Colonic mucosa (tissue), 4 donors: Measurements from ENCODE around the gene PTMA. TPM values are rescaled to one million over a fixed set of nuclear protein-coding genes. Genes with fewer than 3 reads are reported as not detected.

Source experiments
- DNase-seq: peaks from one replicate; pipeline ENCODE4 v3.0.0-alpha.2; 2020
- H3K27ac ChIP-seq: fragments of 200-600 bp; one replicate; pipeline ENCODE4 v1.8.0; 2021
- H3K27me3 ChIP-seq: fragments of 200-600 bp; one replicate; pipeline ENCODE4 v1.8.0; 2021
- H3K36me3 ChIP-seq: fragments of 200-600 bp; one replicate; pipeline ENCODE4 v1.8.0; 2021
- H3K4me1 ChIP-seq: fragments of 200-600 bp; one replicate; pipeline ENCODE4 v1.8.0; 2021; ENCODE audit warnings: mild to moderate bottlenecking
- H3K4me3 ChIP-seq: fragments of 200-600 bp; one replicate; pipeline ENCODE4 v1.8.0; 2021
- H3K9ac ChIP-seq, 2 donors: one replicate each; pipeline ENCODE4 v1.7.0; 2013; ENCODE audit warnings: control low read depth in 2 of 2, low read depth in 2 of 2, low read length in 2 of 2
- H3K9me3 ChIP-seq: fragments of 200-600 bp; one replicate; pipeline ENCODE4 v1.8.0; 2021
- intact Hi-C: fragments of 100-400 bp; cut with DNase I; formaldehyde crosslinking; loops from one replicate; pipeline ENCODE4 v1.14.1; 2022
- total RNA-seq, 2 donors: library from RNA; stranded (reverse); fragmentation: NEBNext Ultra II Directional in 1 of 2; extraction: Animal tissue kit (Norgen Biotek cat#: 25700) in 1 of 2; gene quantifications; one replicate each; pipeline ENCODE4 v1.2.1, GENCODE V29; 2021
- TF ChIP-seq, protein P1 (sequence below): fragments of 200-600 bp; IDR thresholded peaks from one replicate; pipeline ENCODE4 v1.8.0; 2022; ENCODE audit warnings: antibody characterized with exemption, mild to moderate bottlenecking
- donor health status: healthy.
- donor health status: DM: no; HTN: no; CAD: no.
- donor health status: DM: no; HTN: no; CAD: no.

Gene PTMA
- total RNA-seq, 2 donors from 2014 or later, result 1,195 to 1,836 TPM

DNA sequence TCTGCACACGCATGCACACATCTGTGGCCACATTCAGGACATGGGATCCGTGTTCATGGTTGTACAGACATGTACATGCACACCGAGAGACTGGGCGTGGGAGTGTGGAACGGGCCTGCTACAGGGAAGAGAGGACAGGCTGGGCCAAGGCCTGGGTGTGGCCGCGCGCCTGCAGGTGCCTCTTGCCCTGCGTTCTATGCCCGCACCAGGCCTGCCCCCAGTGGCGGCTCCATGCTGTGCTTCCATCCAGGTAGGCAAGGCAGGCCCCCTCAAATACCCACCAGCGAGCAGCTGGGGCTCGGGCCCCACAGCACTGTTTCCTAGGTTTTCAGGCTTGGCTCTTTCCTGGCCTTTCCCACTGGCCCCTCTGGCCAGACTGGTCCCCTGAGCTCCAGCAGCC lies 15.5 kb upstream of the PTMA start:
- Histone ChIP-seq H3K36me3 (no peaks in the 10 kb centered on the region), H3K4me3 (no peak overlapping the region), H3K9ac (peak overlapping the region in 1 of 2 donors; percentile 1), H3K4me1 (no peaks in the 10 kb centered on the region), H3K27ac (no peak overlapping the region), H3K27me3 (no peaks in the 10 kb centered on the region), H3K9me3 (no peaks in the 10 kb centered on the region)
- intact Hi-C loops, result no loop called here
- TF ChIP-seq, protein P1, sequence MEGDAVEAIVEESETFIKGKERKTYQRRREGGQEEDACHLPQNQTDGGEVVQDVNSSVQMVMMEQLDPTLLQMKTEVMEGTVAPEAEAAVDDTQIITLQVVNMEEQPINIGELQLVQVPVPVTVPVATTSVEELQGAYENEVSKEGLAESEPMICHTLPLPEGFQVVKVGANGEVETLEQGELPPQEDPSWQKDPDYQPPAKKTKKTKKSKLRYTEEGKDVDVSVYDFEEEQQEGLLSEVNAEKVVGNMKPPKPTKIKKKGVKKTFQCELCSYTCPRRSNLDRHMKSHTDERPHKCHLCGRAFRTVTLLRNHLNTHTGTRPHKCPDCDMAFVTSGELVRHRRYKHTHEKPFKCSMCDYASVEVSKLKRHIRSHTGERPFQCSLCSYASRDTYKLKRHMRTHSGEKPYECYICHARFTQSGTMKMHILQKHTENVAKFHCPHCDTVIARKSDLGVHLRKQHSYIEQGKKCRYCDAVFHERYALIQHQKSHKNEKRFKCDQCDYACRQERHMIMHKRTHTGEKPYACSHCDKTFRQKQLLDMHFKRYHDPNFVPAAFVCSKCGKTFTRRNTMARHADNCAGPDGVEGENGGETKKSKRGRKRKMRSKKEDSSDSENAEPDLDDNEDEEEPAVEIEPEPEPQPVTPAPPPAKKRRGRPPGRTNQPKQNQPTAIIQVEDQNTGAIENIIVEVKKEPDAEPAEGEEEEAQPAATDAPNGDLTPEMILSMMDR, result peak; percentile 41
- DNase-seq, result peak; percentile 76

DNA sequence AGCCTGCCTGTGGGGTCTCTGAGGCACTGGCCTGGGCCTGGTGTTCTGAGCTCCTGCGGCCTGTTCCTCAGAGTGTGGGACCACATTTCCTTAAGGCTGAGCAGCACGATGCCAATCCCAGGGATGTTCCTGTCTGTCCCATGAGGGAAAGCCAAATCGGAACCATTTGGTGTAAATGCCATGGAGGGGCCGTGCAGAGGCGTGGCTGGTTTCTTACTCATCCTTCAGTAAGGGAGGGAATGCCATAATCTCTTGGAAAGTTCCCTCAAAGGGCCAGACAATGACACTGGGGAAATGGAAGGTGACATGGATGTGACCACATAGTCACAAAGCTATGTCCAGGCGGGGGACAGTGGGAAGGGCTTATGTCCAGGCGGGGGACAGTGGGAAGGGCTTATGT lies 14.4 kb upstream of the PTMA start:
- TF ChIP-seq, protein P1, result no peak
- Histone ChIP-seq H3K36me3 (no peaks in the 10 kb centered on the region), H3K27me3 (no peaks in the 10 kb centered on the region), H3K4me1 (no peaks in the 10 kb centered on the region), H3K27ac (no peak overlapping the region), H3K4me3 (no peak overlapping the region), H3K9me3 (no peaks in the 10 kb centered on the region), H3K9ac (no peak overlapping the region)
- intact Hi-C loops, result no loop called here
- DNase-seq, result no peak

DNA sequence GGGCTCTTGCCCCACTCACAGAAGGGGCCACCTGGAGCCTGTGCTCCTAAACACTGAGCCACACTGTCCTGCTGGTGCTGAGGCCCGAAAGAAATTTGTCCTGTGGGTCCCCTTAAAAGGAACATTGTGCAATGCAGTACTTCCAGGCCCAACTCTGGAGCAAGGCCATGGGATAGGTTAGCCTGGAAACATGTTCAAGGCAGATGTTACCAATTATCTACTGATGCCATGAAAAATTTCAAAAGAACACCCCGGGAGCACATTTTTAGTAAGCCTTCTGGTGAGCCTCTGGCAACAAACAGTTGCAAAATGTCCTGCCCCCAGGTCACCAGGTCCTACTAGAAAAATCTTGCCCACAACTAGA lies 12.3 kb upstream of the PTMA start:
- TF ChIP-seq, protein P1, result no peak
- H3K36me3 ChIP-seq, result no peaks in the 10 kb centered on the region
- no peaks in the 10 kb centered on the region for H3K9me3 ChIP-seq
- H3K27ac ChIP-seq, result no peak overlapping the region
- intact Hi-C loops, result no loop called here
- DNase-seq, result no peak
- H3K4me3 ChIP-seq, result no peak overlapping the region
- no peaks in the 10 kb centered on the region for H3K4me1 ChIP-seq
- no peaks in the 10 kb centered on the region for H3K27me3 ChIP-seq
- H3K9ac ChIP-seq, result no peak overlapping the region

DNA sequence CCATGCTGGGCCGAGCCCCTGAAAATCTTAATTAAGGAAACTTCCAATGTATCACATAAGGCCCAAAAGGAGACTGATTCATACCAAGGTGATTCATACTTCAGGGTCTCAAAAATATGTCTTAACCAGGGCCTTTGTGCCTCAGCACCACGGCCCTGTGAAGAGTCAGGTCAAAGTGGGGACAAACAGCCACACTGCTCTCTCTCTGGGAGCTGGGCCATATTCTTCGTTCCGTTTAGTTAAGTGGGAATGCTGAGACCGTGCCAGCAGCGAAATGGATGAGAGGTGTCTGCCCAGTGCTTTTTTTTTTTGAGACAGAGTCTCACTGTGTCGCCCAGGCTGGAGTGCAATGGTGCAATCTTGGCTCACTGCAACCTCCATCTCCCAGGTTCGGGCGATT lies 9.3 kb upstream of the PTMA start:
- no peak for DNase-seq
- Histone ChIP-seq H3K27ac (no peak overlapping the region), H3K4me3 (no peak overlapping the region), H3K9me3 (no peaks in the 10 kb centered on the region), H3K9ac (no peak overlapping the region), H3K36me3 (no peaks in the 10 kb centered on the region), H3K27me3 (no peaks in the 10 kb centered on the region), H3K4me1 (no peaks in the 10 kb centered on the region)
- intact Hi-C loops, result no loop called here
- TF ChIP-seq, protein P1, result no peak

DNA sequence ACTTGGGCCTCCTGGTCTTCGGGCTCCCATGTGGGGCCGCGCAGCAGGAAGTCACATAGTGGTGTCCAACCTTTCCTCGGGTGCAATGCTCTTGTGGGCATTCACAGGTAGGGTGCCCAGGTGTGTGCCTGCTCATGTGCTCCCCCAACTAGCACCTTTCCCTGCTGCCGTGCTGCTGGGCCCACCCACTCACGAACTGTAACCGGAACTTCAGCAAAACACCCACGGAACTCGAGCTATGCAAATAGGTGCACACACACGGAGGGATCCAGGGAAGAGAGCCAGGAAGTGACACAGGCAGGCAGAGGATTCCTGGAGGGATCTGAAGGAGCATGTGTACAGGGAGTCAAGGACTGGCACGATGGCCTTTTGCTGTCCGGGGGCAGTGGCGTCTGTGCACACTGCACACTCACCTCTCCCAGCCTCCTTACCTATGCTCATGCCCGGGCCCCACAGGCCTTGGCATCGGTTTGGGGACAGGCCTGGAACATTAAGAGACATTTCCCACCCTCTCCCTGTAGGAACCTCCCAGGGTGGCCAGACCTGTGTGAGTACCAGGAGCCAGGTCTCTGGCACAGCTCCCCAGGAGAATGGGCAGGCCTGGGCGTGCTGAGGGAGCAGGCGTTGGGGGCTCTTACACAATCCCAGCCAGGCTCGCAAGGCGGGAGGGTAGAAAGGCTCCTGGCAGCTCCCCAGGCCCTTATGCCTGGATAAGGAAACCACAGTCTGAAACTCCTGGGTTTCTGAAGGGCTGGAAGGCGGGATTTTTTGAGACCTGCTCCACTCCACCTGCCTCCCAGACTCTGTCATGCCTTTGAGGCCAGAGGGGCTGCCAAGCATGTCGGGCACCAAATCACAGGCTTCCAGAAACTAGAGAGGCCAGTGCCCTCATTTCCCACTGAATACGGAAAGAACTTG lies 6.6 kb upstream of the PTMA start:
- no peak overlapping the region for H3K27ac ChIP-seq
- no peak for DNase-seq
- intact Hi-C loops, result no loop called here
- TF ChIP-seq, protein P1, result no peak
- no peaks in the 10 kb centered on the region for H3K4me1 ChIP-seq
- no peaks in the 10 kb centered on the region for H3K27me3 ChIP-seq
- no peak overlapping the region for H3K9ac ChIP-seq
- no peaks in the 10 kb centered on the region for H3K9me3 ChIP-seq
- no peaks in the 10 kb centered on the region for H3K36me3 ChIP-seq
- H3K4me3 ChIP-seq, result no peak overlapping the region
